ENCODE measurements around the gene ITPR1.
A peak's percentile ranks its signal among the peaks of the same experiment; 100 is the strongest.
"Not testable (repeated sequence)": the region's sequence is repeated elsewhere in the genome, so short reads cannot be mapped to it uniquely, and the experiment has no call there.

ITPR1 gene

GRCh38 chr3:4493014-4493940 is at the start of gene ITPR1:
Gene ITPR1 (plus strand): TSS chr3:4493348. CDS start chr3:4516492, 23,144 bp downstream.
- DNase-seq: peak; percentile 74 to 85

GRCh38 chr3:4447295-4447999 is 45.7 kb upstream of the ITPR1 start:
- DNase-seq: no peak

GRCh38 chr3:4448187-4448586 is 45.0 kb upstream of the ITPR1 start:
- no peak for DNase-seq

- no peak for DNase-seq
Measured at GRCh38 chr3:4449043-4449805, 43.9 kb upstream of the ITPR1 start.

GRCh38 chr3:4454142-4454541 is 39.0 kb upstream of the ITPR1 start:
- no peak for DNase-seq

GRCh38 chr3:4456780-4457179 is 36.4 kb upstream of the ITPR1 start:
- DNase-seq: not testable (repeated sequence)

- DNase-seq: no peak
Measured at GRCh38 chr3:4458961-4459360, 34.2 kb upstream of the ITPR1 start.

GRCh38 chr3:4460334-4460733 is 32.8 kb upstream of the ITPR1 start:
- DNase-seq: no peak

GRCh38 chr3:4461468-4462090 is 31.6 kb upstream of the ITPR1 start:
- DNase-seq: no peak

GRCh38 chr3:4462369-4463040 is 30.6 kb upstream of the ITPR1 start:
- no peak for DNase-seq

GRCh38 chr3:4464576-4464975 is 28.6 kb upstream of the ITPR1 start:
- DNase-seq: no peak

GRCh38 chr3:4466741-4467521 is 26.2 kb upstream of the ITPR1 start, which contains the start of gene SUMF1:
Gene SUMF1 (minus strand): TSS chr3:4467269. CDS start chr3:4467245, 24 bp downstream.
- DNase-seq: peak; percentile 24 to 39

- DNase-seq: no peak
Measured at GRCh38 chr3:4467522-4467867, 25.7 kb upstream of the ITPR1 start.

GRCh38 chr3:4471907-4472306 is 21.2 kb upstream of the ITPR1 start:
- no peak for DNase-seq

- DNase-seq: no peak
Measured at GRCh38 chr3:4472312-4472711, 20.8 kb upstream of the ITPR1 start.

GRCh38 chr3:4472766-4473165 is 20.4 kb upstream of the ITPR1 start:
- DNase-seq: peak in 1 of 2 experiments; percentile 5

- DNase-seq: no peak
Measured at GRCh38 chr3:4474683-4475490, 18.3 kb upstream of the ITPR1 start.

GRCh38 chr3:4475804-4476203 is 17.3 kb upstream of the ITPR1 start:
- DNase-seq: no peak

GRCh38 chr3:4476496-4476895 is 16.7 kb upstream of the ITPR1 start:
- DNase-seq: no peak

- DNase-seq: no peak
Measured at GRCh38 chr3:4478261-4478660, 14.9 kb upstream of the ITPR1 start.

- no peak for DNase-seq
Measured at GRCh38 chr3:4491855-4492207, 1.3 kb upstream of the ITPR1 start.
